ENCODE data around the gene PCDH11Y. TPM values are rescaled to one million over a fixed set of nuclear protein-coding genes. Genes with fewer than 3 reads are reported as not detected.

The PCDH11Y gene, protein sequence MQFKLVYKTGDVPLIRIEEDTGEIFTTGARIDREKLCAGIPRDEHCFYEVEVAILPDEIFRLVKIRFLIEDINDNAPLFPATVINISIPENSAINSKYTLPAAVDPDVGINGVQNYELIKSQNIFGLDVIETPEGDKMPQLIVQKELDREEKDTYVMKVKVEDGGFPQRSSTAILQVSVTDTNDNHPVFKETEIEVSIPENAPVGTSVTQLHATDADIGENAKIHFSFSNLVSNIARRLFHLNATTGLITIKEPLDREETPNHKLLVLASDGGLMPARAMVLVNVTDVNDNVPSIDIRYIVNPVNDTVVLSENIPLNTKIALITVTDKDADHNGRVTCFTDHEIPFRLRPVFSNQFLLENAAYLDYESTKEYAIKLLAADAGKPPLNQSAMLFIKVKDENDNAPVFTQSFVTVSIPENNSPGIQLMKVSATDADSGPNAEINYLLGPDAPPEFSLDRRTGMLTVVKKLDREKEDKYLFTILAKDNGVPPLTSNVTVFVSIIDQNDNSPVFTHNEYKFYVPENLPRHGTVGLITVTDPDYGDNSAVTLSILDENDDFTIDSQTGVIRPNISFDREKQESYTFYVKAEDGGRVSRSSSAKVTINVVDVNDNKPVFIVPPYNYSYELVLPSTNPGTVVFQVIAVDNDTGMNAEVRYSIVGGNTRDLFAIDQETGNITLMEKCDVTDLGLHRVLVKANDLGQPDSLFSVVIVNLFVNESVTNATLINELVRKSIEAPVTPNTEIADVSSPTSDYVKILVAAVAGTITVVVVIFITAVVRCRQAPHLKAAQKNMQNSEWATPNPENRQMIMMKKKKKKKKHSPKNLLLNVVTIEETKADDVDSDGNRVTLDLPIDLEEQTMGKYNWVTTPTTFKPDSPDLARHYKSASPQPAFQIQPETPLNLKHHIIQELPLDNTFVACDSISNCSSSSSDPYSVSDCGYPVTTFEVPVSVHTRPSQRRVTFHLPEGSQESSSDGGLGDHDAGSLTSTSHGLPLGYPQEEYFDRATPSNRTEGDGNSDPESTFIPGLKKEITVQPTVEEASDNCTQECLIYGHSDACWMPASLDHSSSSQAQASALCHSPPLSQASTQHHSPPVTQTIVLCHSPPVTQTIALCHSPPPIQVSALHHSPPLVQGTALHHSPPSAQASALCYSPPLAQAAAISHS (N-terminal part only)
- under 0.01 TPM in 1 of 2 replicates, not detected in the other for total RNA-seq

DNA sequence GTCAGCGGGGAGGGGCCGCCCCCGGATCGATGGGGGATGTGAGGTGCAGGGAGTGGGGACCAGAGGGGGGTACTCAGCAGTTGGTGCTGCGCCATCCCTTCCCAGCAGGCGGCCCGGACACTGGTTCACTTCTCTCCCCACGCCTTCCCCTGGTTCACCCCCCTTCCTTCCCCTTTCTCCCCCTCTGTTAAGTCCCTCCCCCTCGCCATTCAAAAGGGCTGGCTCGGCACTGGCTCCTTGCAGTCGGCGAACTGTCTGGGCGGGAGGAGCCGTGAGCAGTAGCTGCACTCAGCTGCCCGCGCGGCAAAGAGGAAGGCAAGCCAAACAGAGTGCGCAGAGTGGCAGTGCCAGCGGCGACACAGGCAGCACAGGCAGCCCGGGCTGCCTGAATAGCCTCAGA lies at the start of gene PCDH11Y:
Gene PCDH11Y, plus strand, starts transcription at position 240 of the 400 bp plus-strand sequence. CDS start 56,804 bp downstream, outside the sequence.

Data from smooth muscle cell of trachea (primary cell).